ENCODE measurements around the gene CIAO2A.

Gene CIAO2A

DNA sequence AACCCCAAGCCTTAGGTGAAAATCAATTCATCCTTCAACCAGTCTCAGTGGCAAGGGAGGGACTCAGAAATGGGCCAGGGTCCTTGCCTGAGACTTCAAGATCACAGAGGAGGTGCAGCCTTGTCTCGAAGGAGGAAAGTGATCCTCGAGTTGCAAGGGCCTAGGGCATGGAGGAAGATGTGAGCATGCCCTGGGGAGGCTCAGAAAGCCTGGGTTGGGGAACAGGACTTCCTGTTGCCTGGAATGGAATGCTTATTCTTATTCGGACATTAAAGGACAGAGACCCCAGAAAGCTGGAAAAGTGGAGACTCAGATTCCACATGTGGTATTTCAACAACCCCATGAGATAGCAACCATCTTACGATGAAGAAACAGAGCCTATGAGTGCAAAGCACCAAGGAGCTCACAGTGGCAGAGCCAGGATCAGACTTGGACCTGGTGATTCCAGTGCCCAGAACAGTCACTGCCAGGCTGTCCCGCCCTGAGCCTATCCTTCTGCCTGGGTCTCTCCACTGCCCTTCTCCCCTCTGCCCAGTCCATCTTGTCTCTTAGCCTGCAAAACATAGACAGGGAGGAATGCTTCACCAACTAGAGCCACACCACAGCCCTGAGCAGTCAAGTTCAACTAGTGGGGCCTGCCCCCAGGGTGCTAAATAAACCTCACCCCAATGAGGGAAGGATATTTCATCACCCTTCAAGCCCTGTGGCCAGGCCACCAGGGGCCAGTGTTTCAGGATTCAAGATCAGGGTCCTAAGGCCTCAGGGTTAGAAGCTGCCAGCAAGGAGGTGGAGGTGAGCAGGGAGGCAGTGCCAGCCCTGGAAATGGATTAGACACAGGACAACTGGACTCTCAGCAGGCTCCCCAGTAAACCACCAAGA is 69.2 kb downstream of the CIAO2A start:
- no peak overlapping the region for H3K4me3 ChIP-seq (ENCODE audit: low read depth, low read length)
- TF ChIP-seq, protein P1, sequence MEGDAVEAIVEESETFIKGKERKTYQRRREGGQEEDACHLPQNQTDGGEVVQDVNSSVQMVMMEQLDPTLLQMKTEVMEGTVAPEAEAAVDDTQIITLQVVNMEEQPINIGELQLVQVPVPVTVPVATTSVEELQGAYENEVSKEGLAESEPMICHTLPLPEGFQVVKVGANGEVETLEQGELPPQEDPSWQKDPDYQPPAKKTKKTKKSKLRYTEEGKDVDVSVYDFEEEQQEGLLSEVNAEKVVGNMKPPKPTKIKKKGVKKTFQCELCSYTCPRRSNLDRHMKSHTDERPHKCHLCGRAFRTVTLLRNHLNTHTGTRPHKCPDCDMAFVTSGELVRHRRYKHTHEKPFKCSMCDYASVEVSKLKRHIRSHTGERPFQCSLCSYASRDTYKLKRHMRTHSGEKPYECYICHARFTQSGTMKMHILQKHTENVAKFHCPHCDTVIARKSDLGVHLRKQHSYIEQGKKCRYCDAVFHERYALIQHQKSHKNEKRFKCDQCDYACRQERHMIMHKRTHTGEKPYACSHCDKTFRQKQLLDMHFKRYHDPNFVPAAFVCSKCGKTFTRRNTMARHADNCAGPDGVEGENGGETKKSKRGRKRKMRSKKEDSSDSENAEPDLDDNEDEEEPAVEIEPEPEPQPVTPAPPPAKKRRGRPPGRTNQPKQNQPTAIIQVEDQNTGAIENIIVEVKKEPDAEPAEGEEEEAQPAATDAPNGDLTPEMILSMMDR (IDR thresholded peaks at IDR 0.05; ENCODE audit: low read depth, low read length) = peak; percentile 34
- TF ChIP-seq, protein P2, sequence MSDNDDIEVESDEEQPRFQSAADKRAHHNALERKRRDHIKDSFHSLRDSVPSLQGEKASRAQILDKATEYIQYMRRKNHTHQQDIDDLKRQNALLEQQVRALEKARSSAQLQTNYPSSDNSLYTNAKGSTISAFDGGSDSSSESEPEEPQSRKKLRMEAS (IDR thresholded peaks at IDR 0.05; ENCODE audit: low read depth, low read length) = no peak
- peak; percentile 83 for DNase-seq (ENCODE audit: low read depth)

DNA sequence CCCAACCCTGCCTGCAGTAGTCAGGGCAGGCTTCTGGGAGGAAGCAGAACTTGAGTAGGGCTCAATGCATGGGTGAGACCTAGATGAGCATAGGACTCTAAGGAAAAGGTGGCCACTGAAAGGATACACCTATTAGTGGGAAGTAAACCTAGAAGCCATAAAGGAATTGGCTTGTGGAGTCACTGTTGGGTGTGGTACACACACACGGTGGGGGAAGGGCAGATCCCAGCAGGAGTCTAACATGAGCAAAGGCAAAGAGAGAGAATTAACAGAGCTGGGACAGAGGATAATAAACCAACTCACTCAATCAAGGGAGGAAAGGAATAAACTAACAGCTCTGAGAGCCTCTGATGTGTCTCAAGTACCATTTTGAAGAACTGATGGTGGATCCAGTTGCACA is 70.4 kb downstream of the CIAO2A start:
- no peak overlapping the region for H3K4me3 ChIP-seq (ENCODE audit: low read depth, low read length)
- TF ChIP-seq, protein P1 (IDR thresholded peaks at IDR 0.05; ENCODE audit: low read depth, low read length) = no peak
- TF ChIP-seq, protein P2 (IDR thresholded peaks at IDR 0.05; ENCODE audit: low read depth, low read length) = no peak
- TF ChIP-seq MYC (IDR thresholded peaks at IDR 0.05; ENCODE audit: low read depth, low read length) = no peak
- no peak for TF ChIP-seq POLR2A (IDR thresholded peaks at IDR 0.05; ENCODE audit: extremely low read depth, insufficient read length)
- no peak for DNase-seq (ENCODE audit: low read depth)

DNA sequence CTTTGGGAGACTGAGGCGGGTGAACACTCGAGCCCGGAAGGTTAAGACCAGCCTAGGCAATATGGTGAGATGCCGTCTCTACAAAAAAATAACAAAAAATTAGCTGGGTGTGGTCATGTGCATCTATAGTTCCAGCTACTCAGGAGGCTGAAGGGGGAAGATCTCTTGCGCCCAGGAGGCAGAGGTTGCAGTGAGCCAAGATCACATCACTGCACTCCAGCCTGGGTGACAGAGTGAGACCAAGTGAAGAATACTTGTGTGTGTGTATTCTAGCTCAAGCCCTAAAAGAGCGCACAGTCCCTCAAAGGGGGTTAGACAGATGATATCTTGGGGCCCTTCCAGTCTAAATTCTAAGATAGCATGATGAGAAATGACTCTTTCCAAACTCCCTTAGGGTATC is 71.1 kb downstream of the CIAO2A start:
- TF ChIP-seq, protein P2 (IDR thresholded peaks at IDR 0.05; ENCODE audit: low read depth, low read length) = no peak
- TF ChIP-seq, protein P1 (IDR thresholded peaks at IDR 0.05; ENCODE audit: low read depth, low read length) = no peak
- TF ChIP-seq MYC (IDR thresholded peaks at IDR 0.05; ENCODE audit: low read depth, low read length) (no peak), POLR2A (IDR thresholded peaks at IDR 0.05; ENCODE audit: extremely low read depth, insufficient read length) (no peak)
- H3K4me3 ChIP-seq (ENCODE audit: low read depth, low read length) = no peak overlapping the region
- no peak for DNase-seq (ENCODE audit: low read depth)
